Spleen (tissue), 7 donors: ENCODE data around the gene ATP6V0E1.

ENCODE experiments used
- POLR2A ChIP-seq, 3 donors: fragments of 450-650 bp; IDR thresholded peaks; one replicate each; pipeline ENCODE4 v1.5.1; 2017; ENCODE audit warnings: antibody characterized with exemption in 3 of 3, mild to moderate bottlenecking in 1 of 3
- POLR2AphosphoS5 ChIP-seq, 3 donors: sonication (generic); formaldehyde crosslinking; IDR thresholded peaks; one replicate each; pipeline ENCODE4 v1.5.1; 2017; ENCODE audit warnings: antibody characterized with exemption in 3 of 3
- TF ChIP-seq, protein P1 (sequence below), 11 experiments: fragments of 200-600 bp in 7 of 11; fragments of 450-650 bp in 4 of 11; sonication (generic) in 4 of 11; IDR thresholded peaks in 8 of 11; conservative IDR thresholded peaks in 3 of 11; 1 replicate in 7 of 11; 2 replicates in 4 of 11; pipeline versions ENCODE4 v1.4.0 to v1.8.0; 2016 to 2021; ENCODE audit warnings: antibody characterized with exemption in 11 of 11, inconsistent platforms in 4 of 11, mild to moderate bottlenecking in 1 of 11
- donor health status: DM: no; HTN: no; CAD: no; lungs with moderate emphysema.
- donor health status: DM: no; HTN: no; CAD: no.
- donor health status: DM: no; HTN: no; CAD: no.

DNA sequence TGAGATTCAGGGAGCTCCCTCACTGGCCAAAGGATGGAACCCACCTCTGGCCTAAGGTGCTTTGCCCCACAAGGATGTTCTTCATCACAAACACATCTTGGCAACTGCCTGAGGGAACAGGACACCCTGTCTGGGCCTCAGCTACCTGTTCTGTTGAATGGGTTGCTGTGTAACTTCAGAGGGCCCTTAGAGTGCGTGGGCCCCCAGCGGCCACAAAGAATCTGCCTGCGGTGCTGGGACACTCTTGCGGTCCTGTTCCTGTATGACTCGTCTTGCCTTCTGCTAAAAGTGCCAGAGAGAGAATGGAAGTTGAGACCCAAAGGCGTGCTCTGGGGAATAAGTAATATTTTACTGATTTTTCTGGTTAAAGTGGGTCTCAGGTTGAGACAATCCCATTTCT, 38.4 kb upstream of the ATP6V0E1 start:
- no peak for TF ChIP-seq POLR2A (IDR thresholded peaks at IDR 0.05)
- TF ChIP-seq, protein P1, sequence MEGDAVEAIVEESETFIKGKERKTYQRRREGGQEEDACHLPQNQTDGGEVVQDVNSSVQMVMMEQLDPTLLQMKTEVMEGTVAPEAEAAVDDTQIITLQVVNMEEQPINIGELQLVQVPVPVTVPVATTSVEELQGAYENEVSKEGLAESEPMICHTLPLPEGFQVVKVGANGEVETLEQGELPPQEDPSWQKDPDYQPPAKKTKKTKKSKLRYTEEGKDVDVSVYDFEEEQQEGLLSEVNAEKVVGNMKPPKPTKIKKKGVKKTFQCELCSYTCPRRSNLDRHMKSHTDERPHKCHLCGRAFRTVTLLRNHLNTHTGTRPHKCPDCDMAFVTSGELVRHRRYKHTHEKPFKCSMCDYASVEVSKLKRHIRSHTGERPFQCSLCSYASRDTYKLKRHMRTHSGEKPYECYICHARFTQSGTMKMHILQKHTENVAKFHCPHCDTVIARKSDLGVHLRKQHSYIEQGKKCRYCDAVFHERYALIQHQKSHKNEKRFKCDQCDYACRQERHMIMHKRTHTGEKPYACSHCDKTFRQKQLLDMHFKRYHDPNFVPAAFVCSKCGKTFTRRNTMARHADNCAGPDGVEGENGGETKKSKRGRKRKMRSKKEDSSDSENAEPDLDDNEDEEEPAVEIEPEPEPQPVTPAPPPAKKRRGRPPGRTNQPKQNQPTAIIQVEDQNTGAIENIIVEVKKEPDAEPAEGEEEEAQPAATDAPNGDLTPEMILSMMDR (IDR thresholded peaks at IDR 0.05 in 8 of 11, conservative IDR thresholded peaks at IDR 0.05 in 3 of 11): no peak
- no peak for TF ChIP-seq POLR2AphosphoS5 (IDR thresholded peaks at IDR 0.05)
